ENCODE measurements around the gene HS3ST2.

Gene HS3ST2

DNA sequence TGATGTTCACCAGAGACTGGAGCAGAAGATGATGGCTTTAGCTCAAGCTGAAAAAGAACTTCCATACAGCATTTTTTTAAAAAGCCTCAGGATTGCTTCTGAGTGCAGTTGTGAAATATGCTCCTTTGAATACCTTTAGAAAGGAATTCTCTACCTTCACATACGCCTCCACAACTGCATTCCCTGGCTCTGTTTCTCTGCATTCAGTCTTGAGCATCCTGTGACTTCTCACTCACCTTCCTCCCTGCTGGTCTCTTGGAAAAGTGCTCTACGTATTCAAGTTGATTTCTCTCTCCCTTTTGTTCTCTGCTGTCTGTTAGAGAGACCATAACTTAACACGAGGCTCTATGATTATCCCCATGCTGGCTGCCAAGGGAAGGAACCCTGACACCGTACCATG lies 34.5 kb downstream of the HS3ST2 start:
- no peaks in the 10 kb centered on the region for H3K4me1 ChIP-seq (ENCODE audit: control insufficient read depth, low read length)
- H3K9me3 ChIP-seq (ENCODE audit: control insufficient read depth, insufficient read depth, low read length) = no peaks in the 10 kb centered on the region
- TF ChIP-seq EZH2phosphoT487 (IDR thresholded peaks at IDR 0.05; ENCODE audit: borderline replicate concordance, low read length) = no peak
- TF ChIP-seq, protein P1, sequence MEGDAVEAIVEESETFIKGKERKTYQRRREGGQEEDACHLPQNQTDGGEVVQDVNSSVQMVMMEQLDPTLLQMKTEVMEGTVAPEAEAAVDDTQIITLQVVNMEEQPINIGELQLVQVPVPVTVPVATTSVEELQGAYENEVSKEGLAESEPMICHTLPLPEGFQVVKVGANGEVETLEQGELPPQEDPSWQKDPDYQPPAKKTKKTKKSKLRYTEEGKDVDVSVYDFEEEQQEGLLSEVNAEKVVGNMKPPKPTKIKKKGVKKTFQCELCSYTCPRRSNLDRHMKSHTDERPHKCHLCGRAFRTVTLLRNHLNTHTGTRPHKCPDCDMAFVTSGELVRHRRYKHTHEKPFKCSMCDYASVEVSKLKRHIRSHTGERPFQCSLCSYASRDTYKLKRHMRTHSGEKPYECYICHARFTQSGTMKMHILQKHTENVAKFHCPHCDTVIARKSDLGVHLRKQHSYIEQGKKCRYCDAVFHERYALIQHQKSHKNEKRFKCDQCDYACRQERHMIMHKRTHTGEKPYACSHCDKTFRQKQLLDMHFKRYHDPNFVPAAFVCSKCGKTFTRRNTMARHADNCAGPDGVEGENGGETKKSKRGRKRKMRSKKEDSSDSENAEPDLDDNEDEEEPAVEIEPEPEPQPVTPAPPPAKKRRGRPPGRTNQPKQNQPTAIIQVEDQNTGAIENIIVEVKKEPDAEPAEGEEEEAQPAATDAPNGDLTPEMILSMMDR (IDR thresholded peaks at IDR 0.05; ENCODE audit: low read depth, low read length, poor library complexity, severe bottlenecking) = no peak
- no peaks in the 10 kb centered on the region for H3K79me2 ChIP-seq (ENCODE audit: control insufficient read depth, low read length)
- H3K36me3 ChIP-seq (ENCODE audit: control insufficient read depth, low read length) = no peaks in the 10 kb centered on the region
- no peak overlapping the region for H3K4me2 ChIP-seq (ENCODE audit: low read length)
- H3K9me2 ChIP-seq (replicated peaks; ENCODE audit: control insufficient read depth, low read length) = no peaks in the 10 kb centered on the region
- no peaks in the 10 kb centered on the region for H3F3A ChIP-seq (ENCODE audit: control insufficient read depth, insufficient read depth)
- no peaks in the 10 kb centered on the region for H4K20me1 ChIP-seq (ENCODE audit: control insufficient read depth, insufficient read depth, low read depth, low read length)
- H3K27ac ChIP-seq (ENCODE audit: low read depth, low read length) = no peak overlapping the region
- no peak overlapping the region for H3K4me3 ChIP-seq (ENCODE audit: low read length)
- H3K27me3 ChIP-seq (ENCODE audit: control insufficient read depth, low read length) = peaks cover 12% of the 10 kb centered on the region; the same call in 1 of the 2 replicates

DNA sequence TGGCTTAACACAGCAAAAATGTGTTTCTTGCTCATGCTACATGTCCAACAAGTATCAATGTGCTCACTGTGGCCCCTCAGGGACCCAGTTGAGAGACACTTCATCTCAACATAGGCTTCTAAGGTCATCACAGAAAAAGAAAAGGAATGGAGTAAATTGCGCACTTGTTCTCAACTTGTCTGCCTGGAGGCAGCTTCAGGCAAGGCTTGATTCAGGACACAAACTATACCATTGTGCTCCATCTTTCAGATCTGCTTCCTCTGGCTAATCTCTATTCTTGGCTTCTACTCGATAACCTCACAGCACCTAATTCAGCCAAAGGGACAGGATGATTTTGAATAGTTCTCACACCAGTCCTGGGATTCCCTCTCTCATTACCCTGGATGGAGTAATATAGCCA lies 35.6 kb downstream of the HS3ST2 start:
- Histone ChIP-seq H4K20me1 (ENCODE audit: control insufficient read depth, insufficient read depth, low read depth, low read length) (no peaks in the 10 kb centered on the region), H3K9me3 (ENCODE audit: control insufficient read depth, insufficient read depth, low read length) (no peaks in the 10 kb centered on the region), H3K9me2 (replicated peaks; ENCODE audit: control insufficient read depth, low read length) (no peaks in the 10 kb centered on the region), H3K27me3 (ENCODE audit: control insufficient read depth, low read length) (peaks cover 16% of the 10 kb centered on the region; the same call in 1 of the 2 replicates), H3K36me3 (ENCODE audit: control insufficient read depth, low read length) (no peaks in the 10 kb centered on the region), H3K4me1 (ENCODE audit: control insufficient read depth, low read length) (no peaks in the 10 kb centered on the region), H3K4me2 (ENCODE audit: low read length) (no peak overlapping the region), H3K4me3 (ENCODE audit: low read length) (no peak overlapping the region), H3F3A (ENCODE audit: control insufficient read depth, insufficient read depth) (no peaks in the 10 kb centered on the region), H3K27ac (ENCODE audit: low read depth, low read length) (no peak overlapping the region), H3K79me2 (ENCODE audit: control insufficient read depth, low read length) (no peaks in the 10 kb centered on the region)
- TF ChIP-seq, protein P1 (IDR thresholded peaks at IDR 0.05; ENCODE audit: low read depth, low read length, poor library complexity, severe bottlenecking) = no peak
- no peak for TF ChIP-seq EZH2phosphoT487 (IDR thresholded peaks at IDR 0.05; ENCODE audit: borderline replicate concordance, low read length)

DNA sequence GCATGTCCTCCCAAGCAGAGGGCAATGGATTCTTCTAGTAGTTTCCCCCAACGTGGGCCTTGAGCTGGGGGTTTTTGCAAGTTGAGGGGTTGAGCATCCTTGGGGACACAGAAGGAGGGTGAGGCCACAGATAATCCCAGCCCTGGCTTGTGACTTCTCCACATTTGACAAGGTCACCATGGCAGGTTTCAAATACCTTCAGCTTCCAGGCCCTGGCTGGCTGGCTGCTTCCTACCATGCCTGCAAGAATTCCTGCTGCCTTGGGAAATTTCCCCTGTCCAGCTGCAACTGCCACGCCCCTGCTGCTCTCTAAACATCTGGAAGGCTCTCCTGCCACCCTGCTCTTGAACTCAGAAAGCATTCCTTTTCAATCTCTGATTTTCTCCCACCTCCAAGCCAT lies 41.3 kb downstream of the HS3ST2 start:
- no peak overlapping the region for H3K4me2 ChIP-seq (ENCODE audit: low read length)
- H3K4me1 ChIP-seq (ENCODE audit: control insufficient read depth, low read length) = no peaks in the 10 kb centered on the region
- H3K9me2 ChIP-seq (replicated peaks; ENCODE audit: control insufficient read depth, low read length) = no peaks in the 10 kb centered on the region
- H3K27me3 ChIP-seq (ENCODE audit: control insufficient read depth, low read length) = peaks cover 20% of the 10 kb centered on the region; the same call in 1 of the 2 replicates
- no peak overlapping the region for H3K27ac ChIP-seq (ENCODE audit: low read depth, low read length)
- no peaks in the 10 kb centered on the region for H3F3A ChIP-seq (ENCODE audit: control insufficient read depth, insufficient read depth)
- H3K4me3 ChIP-seq (ENCODE audit: low read length) = no peak overlapping the region
- no peaks in the 10 kb centered on the region for H3K79me2 ChIP-seq (ENCODE audit: control insufficient read depth, low read length)
- no peaks in the 10 kb centered on the region for H3K9me3 ChIP-seq (ENCODE audit: control insufficient read depth, insufficient read depth, low read length)
- TF ChIP-seq, protein P1 (IDR thresholded peaks at IDR 0.05; ENCODE audit: low read depth, low read length, poor library complexity, severe bottlenecking) = no peak
- TF ChIP-seq EZH2phosphoT487 (IDR thresholded peaks at IDR 0.05; ENCODE audit: borderline replicate concordance, low read length) = no peak
- H4K20me1 ChIP-seq (ENCODE audit: control insufficient read depth, insufficient read depth, low read depth, low read length) = no peaks in the 10 kb centered on the region
- no peaks in the 10 kb centered on the region for H3K36me3 ChIP-seq (ENCODE audit: control insufficient read depth, low read length)
